Liver (tissue), 9 donors: ENCODE results near the gene PRR20G. TPM values are rescaled to one million over a fixed set of nuclear protein-coding genes. Genes with fewer than 3 reads are reported as not detected.

Experiments
- DNase-seq: peaks from one replicate; pipeline ENCODE4 v3.0.0-alpha.2; 2017; ENCODE audit warnings: low spot score
- H3K27ac ChIP-seq, 2 donors: one replicate each; pipeline ENCODE4 v1.7.0; 2013; ENCODE audit warnings: inconsistent platforms in 2 of 2, low read length in 2 of 2, control low read depth in 1 of 2, low read depth in 1 of 2, mild to moderate bottlenecking in 1 of 2
- H3K27me3 ChIP-seq, 4 donors: one replicate each; pipeline versions ENCODE4 v1.6.1 to v1.7.0; 2013; ENCODE audit warnings: low read length in 3 of 4, inconsistent platforms in 1 of 4, mild to moderate bottlenecking in 1 of 4, moderate library complexity in 1 of 4; ENCODE audit not compliant: control insufficient read depth in 4 of 4, insufficient read depth in 4 of 4
- H3K36me3 ChIP-seq, 4 donors: one replicate each; pipeline versions ENCODE4 v1.6.1 to v1.7.0; 2013; ENCODE audit warnings: low read length in 3 of 4, mild to moderate bottlenecking in 3 of 4, low read depth in 1 of 4, moderate library complexity in 1 of 4; ENCODE audit not compliant: control insufficient read depth in 4 of 4, insufficient read depth in 3 of 4
- H3K4me1 ChIP-seq, 4 donors: one replicate each; pipeline versions ENCODE4 v1.6.1 to v1.7.0; 2013; ENCODE audit warnings: low read length in 3 of 4, mild to moderate bottlenecking in 3 of 4, moderate library complexity in 1 of 4; ENCODE audit not compliant: control insufficient read depth in 4 of 4, insufficient read depth in 4 of 4
- H3K4me3 ChIP-seq, 3 donors: one replicate each; pipeline versions ENCODE4 v1.6.1 to v1.7.0; 2013; ENCODE audit warnings: low read length in 3 of 3, control low read depth in 1 of 3, low read depth in 1 of 3, mild to moderate bottlenecking in 1 of 3
- H3K9ac ChIP-seq, 2 donors: one replicate each; pipeline ENCODE4 v1.7.0; 2013; ENCODE audit warnings: low read length in 2 of 2, mild to moderate bottlenecking in 2 of 2, moderate library complexity in 2 of 2, control low read depth in 1 of 2, low read depth in 1 of 2
- H3K9me3 ChIP-seq, 4 donors: one replicate each; pipeline versions ENCODE4 v1.6.1 to v1.7.0; 2013; ENCODE audit warnings: low read length in 3 of 4; ENCODE audit not compliant: control insufficient read depth in 4 of 4
- EGR1 ChIP-seq, 2 donors: IDR thresholded peaks; 2 replicates each; pipeline ENCODE4 v1.6.1; 2016 to 2018; ENCODE audit warnings: antibody characterized with exemption in 2 of 2, low read depth in 2 of 2
- FOXA2 ChIP-seq: IDR thresholded peaks from 2 replicates; pipeline ENCODE4 v1.6.1; 2016; ENCODE audit warnings: antibody characterized with exemption
- GABPA ChIP-seq, 2 donors: IDR thresholded peaks in 1 of 2; conservative IDR thresholded peaks in 1 of 2; 2 replicates each; pipeline ENCODE4 v1.6.1; 2016; ENCODE audit warnings: antibody characterized with exemption in 2 of 2, mild to moderate bottlenecking in 1 of 2, moderate library complexity in 1 of 2
- HNF4A ChIP-seq, 2 donors: conservative IDR thresholded peaks; 2 replicates each; pipeline ENCODE4 v1.6.1; 2016; ENCODE audit warnings: antibody characterized with exemption in 2 of 2, mild to moderate bottlenecking in 2 of 2
- HNF4G ChIP-seq: IDR thresholded peaks from 2 replicates; pipeline ENCODE4 v1.6.1; 2016; ENCODE audit warnings: antibody characterized with exemption
- MAX ChIP-seq: IDR thresholded peaks from 2 replicates; pipeline ENCODE4 v1.6.1; 2016; ENCODE audit warnings: antibody characterized with exemption
- NR2F2 ChIP-seq: IDR thresholded peaks from 2 replicates; pipeline ENCODE4 v1.6.1; 2016; ENCODE audit warnings: antibody characterized with exemption
- RAD21 ChIP-seq, 2 donors: IDR thresholded peaks; 2 replicates each; pipeline ENCODE4 v1.6.1; 2016; ENCODE audit warnings: antibody characterized with exemption in 2 of 2, mild to moderate bottlenecking in 2 of 2
- REST ChIP-seq: IDR thresholded peaks from 2 replicates; pipeline ENCODE4 v1.6.1; 2016; ENCODE audit warnings: antibody characterized with exemption, mild to moderate bottlenecking
- RXRA ChIP-seq, 2 donors: IDR thresholded peaks; 2 replicates each; pipeline ENCODE4 v1.6.1; 2017 to 2018; ENCODE audit warnings: antibody characterized with exemption in 2 of 2, mild to moderate bottlenecking in 1 of 2
- SP1 ChIP-seq: IDR thresholded peaks from 2 replicates; pipeline ENCODE4 v1.6.1; 2018; ENCODE audit warnings: antibody characterized with exemption, mild to moderate bottlenecking
- TAF1 ChIP-seq: conservative IDR thresholded peaks from 2 replicates; pipeline ENCODE4 v1.6.1; 2016; ENCODE audit warnings: antibody characterized with exemption, mild to moderate bottlenecking
- YY1 ChIP-seq: IDR thresholded peaks from 2 replicates; pipeline ENCODE4 v1.6.1; 2016; ENCODE audit warnings: antibody characterized with exemption, mild to moderate bottlenecking
- WGBS: extraction: QIAGEN DNeasy Blood & Tissue Kit; methylation state at CpG from one replicate; pipeline ENCODE4 v1.1.7; 2013; 5-methylcytosine and 5-hydroxymethylcytosine counted together
- polyA plus RNA-seq, 2 donors: library from polyadenylated mRNA; stranded (reverse) in 1 of 2; unstranded in 1 of 2; fragments of 200-250 nt in 1 of 2; fragments of >200 nt in 1 of 2; fragmentation: Nextera tagmentation in 1 of 2; extraction: Ambion mirVana in 1 of 2; gene quantifications; one replicate each; pipeline versions ENCODE4 v1.2.1 to v1.2.3, GENCODE V29; 2013 to 2015
- total RNA-seq, 2 donors: library from RNA; depleted of rRNA; stranded (reverse); fragments of >200 nt; gene quantifications; one replicate each; pipeline ENCODE4 v1.2.3, GENCODE V29; 2014
- TF ChIP-seq, protein P1 (sequence below): IDR thresholded peaks from 2 replicates; pipeline ENCODE4 v1.6.1; 2016; ENCODE audit warnings: antibody characterized with exemption
- TF ChIP-seq, protein P2 (sequence below): fragments of 150-350 bp; IDR thresholded peaks from 2 replicates; pipeline ENCODE4 v1.5.1; 2017; ENCODE audit warnings: improper control_type of control experiment, low read depth, low read length; ENCODE audit not compliant: missing input control
- TF ChIP-seq, protein P3 (sequence below): IDR thresholded peaks from 2 replicates; pipeline ENCODE4 v1.6.1; 2016; ENCODE audit warnings: antibody characterized with exemption
- donor health status: healthy.
- donor health status: healthy.
- donor health status: healthy.
- donor health status: healthy.
- donor health status: healthy.

The PRR20G gene
- total and polyA plus RNA-seq, 4 donors: not detected

DNA sequence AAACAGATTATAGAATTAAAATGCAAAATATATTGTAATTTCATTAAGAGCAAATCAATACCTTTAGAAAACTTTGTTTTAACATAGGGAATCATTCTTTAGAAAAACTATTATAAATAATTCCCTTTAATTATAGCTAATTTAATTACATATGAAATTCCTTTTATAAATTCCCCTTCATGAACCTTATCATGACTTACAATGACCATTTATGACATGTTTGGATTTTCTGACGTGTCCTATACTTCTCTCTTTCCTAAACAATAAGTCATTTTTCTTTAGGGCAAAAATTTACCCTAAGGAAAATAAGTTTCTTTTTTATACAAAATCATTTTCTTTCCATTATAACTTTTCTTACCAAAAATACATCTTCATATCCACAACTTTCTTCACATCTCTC is 37.8 kb downstream of the PRR20G start:
- Histone ChIP-seq H3K9me3 (peaks cover 0 to 5% (median 0%) of the 10 kb centered on the region in 4 donors), H3K4me1 (no peaks in the 10 kb centered on the region), H3K36me3 (no peaks in the 10 kb centered on the region), H3K27me3 (peaks cover 0 to 2% (median 0%) of the 10 kb centered on the region in 4 donors), H3K9ac (no peak overlapping the region), H3K27ac (no peak overlapping the region), H3K4me3 (no peak overlapping the region)
- TF ChIP-seq, protein P1, sequence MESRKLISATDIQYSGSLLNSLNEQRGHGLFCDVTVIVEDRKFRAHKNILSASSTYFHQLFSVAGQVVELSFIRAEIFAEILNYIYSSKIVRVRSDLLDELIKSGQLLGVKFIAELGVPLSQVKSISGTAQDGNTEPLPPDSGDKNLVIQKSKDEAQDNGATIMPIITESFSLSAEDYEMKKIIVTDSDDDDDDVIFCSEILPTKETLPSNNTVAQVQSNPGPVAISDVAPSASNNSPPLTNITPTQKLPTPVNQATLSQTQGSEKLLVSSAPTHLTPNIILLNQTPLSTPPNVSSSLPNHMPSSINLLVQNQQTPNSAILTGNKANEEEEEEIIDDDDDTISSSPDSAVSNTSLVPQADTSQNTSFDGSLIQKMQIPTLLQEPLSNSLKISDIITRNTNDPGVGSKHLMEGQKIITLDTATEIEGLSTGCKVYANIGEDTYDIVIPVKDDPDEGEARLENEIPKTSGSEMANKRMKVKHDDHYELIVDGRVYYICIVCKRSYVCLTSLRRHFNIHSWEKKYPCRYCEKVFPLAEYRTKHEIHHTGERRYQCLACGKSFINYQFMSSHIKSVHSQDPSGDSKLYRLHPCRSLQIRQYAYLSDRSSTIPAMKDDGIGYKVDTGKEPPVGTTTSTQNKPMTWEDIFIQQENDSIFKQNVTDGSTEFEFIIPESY: no peak
- TF ChIP-seq, protein P2, sequence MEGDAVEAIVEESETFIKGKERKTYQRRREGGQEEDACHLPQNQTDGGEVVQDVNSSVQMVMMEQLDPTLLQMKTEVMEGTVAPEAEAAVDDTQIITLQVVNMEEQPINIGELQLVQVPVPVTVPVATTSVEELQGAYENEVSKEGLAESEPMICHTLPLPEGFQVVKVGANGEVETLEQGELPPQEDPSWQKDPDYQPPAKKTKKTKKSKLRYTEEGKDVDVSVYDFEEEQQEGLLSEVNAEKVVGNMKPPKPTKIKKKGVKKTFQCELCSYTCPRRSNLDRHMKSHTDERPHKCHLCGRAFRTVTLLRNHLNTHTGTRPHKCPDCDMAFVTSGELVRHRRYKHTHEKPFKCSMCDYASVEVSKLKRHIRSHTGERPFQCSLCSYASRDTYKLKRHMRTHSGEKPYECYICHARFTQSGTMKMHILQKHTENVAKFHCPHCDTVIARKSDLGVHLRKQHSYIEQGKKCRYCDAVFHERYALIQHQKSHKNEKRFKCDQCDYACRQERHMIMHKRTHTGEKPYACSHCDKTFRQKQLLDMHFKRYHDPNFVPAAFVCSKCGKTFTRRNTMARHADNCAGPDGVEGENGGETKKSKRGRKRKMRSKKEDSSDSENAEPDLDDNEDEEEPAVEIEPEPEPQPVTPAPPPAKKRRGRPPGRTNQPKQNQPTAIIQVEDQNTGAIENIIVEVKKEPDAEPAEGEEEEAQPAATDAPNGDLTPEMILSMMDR: no peak
- TF ChIP-seq FOXA2 (no peak), RAD21 (IDR thresholded peaks at IDR 0.05) (no peak), EGR1 (IDR thresholded peaks at IDR 0.05; ENCODE audit: low read depth in 2 of 2) (no peak), TAF1 (no peak), SP1 (no peak), REST (no peak), GABPA (IDR thresholded peaks at IDR 0.05 in 1 of 2, conservative IDR thresholded peaks at IDR 0.05 in 1 of 2) (no peak)
- TF ChIP-seq, protein P3, sequence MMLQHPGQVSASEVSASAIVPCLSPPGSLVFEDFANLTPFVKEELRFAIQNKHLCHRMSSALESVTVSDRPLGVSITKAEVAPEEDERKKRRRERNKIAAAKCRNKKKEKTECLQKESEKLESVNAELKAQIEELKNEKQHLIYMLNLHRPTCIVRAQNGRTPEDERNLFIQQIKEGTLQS: no peak
- WGBS: 25% methylated on average over 1 of the region's 1 CpG
- DNase-seq: no peak

DNA sequence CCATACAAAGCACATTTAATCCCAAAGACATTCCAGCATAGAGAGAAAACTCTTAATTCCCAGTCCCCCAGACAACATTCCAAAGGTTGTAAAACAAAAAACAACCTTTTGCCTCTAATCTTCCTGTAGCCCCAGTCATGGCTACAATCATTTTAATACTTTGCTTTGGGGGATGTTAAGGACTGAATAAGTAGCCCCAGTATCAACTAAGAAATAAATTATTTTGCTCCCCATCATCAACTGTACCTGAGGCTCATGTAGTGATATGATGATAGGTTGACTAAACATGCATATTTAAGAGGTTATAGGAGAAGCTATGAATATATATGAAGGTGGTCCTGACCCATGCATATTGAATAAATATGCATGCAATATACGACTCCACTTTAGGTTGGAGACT is 40.6 kb downstream of the PRR20G start:
- 69% methylated on average over 1 of the region's 1 CpG for WGBS
- H3K36me3 ChIP-seq: no peaks in the 10 kb centered on the region
- no peak for DNase-seq
- no peak overlapping the region for H3K9ac ChIP-seq
- H3K4me3 ChIP-seq: no peak overlapping the region
- H3K27me3 ChIP-seq: no peaks in the 10 kb centered on the region
- no peak overlapping the region for H3K27ac ChIP-seq
- H3K9me3 ChIP-seq: peaks cover 0 to 5% (median under 1%) of the 10 kb centered on the region in 4 donors
- H3K4me1 ChIP-seq: no peaks in the 10 kb centered on the region
- TF ChIP-seq RXRA (IDR thresholded peaks at IDR 0.05) (no peak), FOXA2 (no peak), NR2F2 (no peak), EGR1 (IDR thresholded peaks at IDR 0.05; ENCODE audit: low read depth in 2 of 2) (no peak), YY1 (no peak), MAX (no peak), SP1 (no peak), HNF4G (no peak), RAD21 (IDR thresholded peaks at IDR 0.05) (no peak), HNF4A (conservative IDR thresholded peaks at IDR 0.05) (no peak), REST (no peak), GABPA (IDR thresholded peaks at IDR 0.05 in 1 of 2, conservative IDR thresholded peaks at IDR 0.05 in 1 of 2) (no peak)
- TF ChIP-seq, protein P1: no peak
